Astrocyte (in vitro differentiated cells and primary cell): ENCODE results near the gene APBA2. TPM values are rescaled to one million over a fixed set of nuclear protein-coding genes. Genes with fewer than 3 reads are reported as not detected.

Experiments used
- DNase-seq: peaks from one replicate; pipeline ENCODE4 v3.0.0-alpha.2; 2010; ENCODE audit warnings: low read depth
- FAIRE-seq: peaks from 2 replicates; lab custom pipeline; 2011; peaks lifted over from hg19 to GRCh38; lab: Jason Lieb, UNC
- H2AFZ ChIP-seq: 2 replicates; pipeline ENCODE4 v1.6.0; 2012; ENCODE audit warnings: low read depth, low read length, inconsistent platforms
- H3K27ac ChIP-seq: 2 replicates; pipeline ENCODE4 v1.5.1; 2011; ENCODE audit warnings: low read depth, low read length, inconsistent platforms
- H3K27me3 ChIP-seq: 2 replicates; pipeline ENCODE4 v1.6.0; 2011; ENCODE audit warnings: low read length, inconsistent platforms; ENCODE audit not compliant: insufficient read depth
- H3K36me3 ChIP-seq: 2 replicates; pipeline ENCODE4 v1.5.1; 2011; ENCODE audit warnings: low read length, inconsistent platforms; ENCODE audit not compliant: insufficient read depth
- H3K4me1 ChIP-seq: 2 replicates; pipeline ENCODE4 v1.5.1; 2011; ENCODE audit warnings: low read length, inconsistent platforms; ENCODE audit not compliant: insufficient read depth
- H3K4me2 ChIP-seq: 2 replicates; pipeline ENCODE4 v1.6.0; 2012; ENCODE audit warnings: low read length, inconsistent platforms
- H3K4me3 ChIP-seq: 2 replicates; pipeline ENCODE4 v1.5.1; 2011; ENCODE audit warnings: low read depth, mild to moderate bottlenecking, low read length, inconsistent platforms; ENCODE audit not compliant: insufficient read depth
- H3K79me2 ChIP-seq: 2 replicates; pipeline ENCODE4 v1.6.0; 2012; ENCODE audit warnings: mild to moderate bottlenecking, low read length, inconsistent platforms; ENCODE audit not compliant: insufficient read depth
- H3K9ac ChIP-seq: 2 replicates; pipeline ENCODE4 v1.6.0; 2012; ENCODE audit warnings: mild to moderate bottlenecking, low read length, inconsistent platforms
- H3K9me3 ChIP-seq: 2 replicates; pipeline ENCODE4 v1.5.1; 2012; ENCODE audit warnings: low read depth, mild to moderate bottlenecking, low read length, inconsistent platforms; ENCODE audit not compliant: insufficient read depth
- H4K20me1 ChIP-seq: 2 replicates; pipeline ENCODE4 v1.6.0; 2012; ENCODE audit warnings: low read length, inconsistent platforms; ENCODE audit not compliant: insufficient read depth
- H3K27ac Mint-ChIP-seq: one replicate; pipeline ENCODE4 v1.8.0; 2021; ENCODE audit warnings: mild to moderate bottlenecking, mixed read lengths; ENCODE audit not compliant: unreplicated experiment
- H3K27me3 Mint-ChIP-seq: one replicate; pipeline ENCODE4 v1.8.0; 2021; ENCODE audit warnings: low read depth, mixed read lengths; ENCODE audit not compliant: unreplicated experiment
- H3K36me3 Mint-ChIP-seq: one replicate; pipeline ENCODE4 v1.8.0; 2021; ENCODE audit warnings: low read depth, mixed read lengths; ENCODE audit not compliant: unreplicated experiment
- H3K4me1 Mint-ChIP-seq: one replicate; pipeline ENCODE4 v1.8.0; 2021; ENCODE audit warnings: low read depth, mixed read lengths; ENCODE audit not compliant: unreplicated experiment
- H3K4me3 Mint-ChIP-seq: one replicate; pipeline ENCODE4 v1.8.0; 2021; ENCODE audit warnings: mild to moderate bottlenecking, moderate library complexity, mixed read lengths; ENCODE audit not compliant: unreplicated experiment
- H3K9me3 Mint-ChIP-seq: one replicate; pipeline ENCODE4 v1.8.0; 2021; ENCODE audit warnings: mild to moderate bottlenecking, mixed read lengths; ENCODE audit not compliant: unreplicated experiment
- CTCF ChIP-seq: IDR thresholded peaks from 2 replicates; pipeline ENCODE4 v1.5.1; 2011; ENCODE audit warnings: low read depth, mild to moderate bottlenecking, inconsistent platforms, low read length, moderate library complexity; ENCODE audit not compliant: insufficient read depth
- EZH2 ChIP-seq: IDR thresholded peaks from 2 replicates; pipeline ENCODE4 v1.6.1; 2012; ENCODE audit warnings: mild to moderate bottlenecking, low read length, inconsistent platforms; ENCODE audit not compliant: insufficient read depth
- total RNA-seq: library from RNA; stranded (reverse); gene quantifications from 2 replicates; pipeline ENCODE4 v1.2.1, GENCODE V29; 2021

Gene APBA2
- total RNA-seq, 1 donor from 2014 or later, result 15.2 TPM

DNA sequence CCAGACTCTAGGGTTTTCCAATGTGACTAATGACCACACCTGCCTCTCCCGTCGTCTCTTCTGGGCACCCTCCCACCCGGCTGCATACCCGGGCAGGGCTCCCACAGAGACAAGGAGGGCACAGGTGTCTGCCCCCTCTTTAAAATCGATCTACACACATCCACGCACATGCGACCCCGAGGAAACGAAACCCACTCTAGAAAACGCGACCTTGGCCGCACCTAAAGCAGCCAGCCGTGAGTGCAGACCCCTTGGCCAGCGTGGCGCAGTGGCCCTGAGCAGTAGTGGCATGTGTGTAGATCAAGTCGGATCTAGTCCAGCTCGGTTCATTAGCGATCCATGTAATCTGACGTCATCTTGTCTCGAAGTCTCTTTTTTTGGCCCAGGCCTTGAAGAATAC is 232.0 kb downstream of the APBA2 start:
- TF ChIP-seq EZH2 (no peak), CTCF (no peak)
- FAIRE-seq, result no peak
- Histone ChIP-seq H3K9me3 (no peaks in the 10 kb centered on the region), H4K20me1 (no peaks in the 10 kb centered on the region), H3K9ac (no peak overlapping the region), H2AFZ (no peak overlapping the region), H3K4me3 (no peak overlapping the region), H3K36me3 (no peaks in the 10 kb centered on the region), H3K27me3 (no peaks in the 10 kb centered on the region), H3K27ac (no peak overlapping the region), H3K4me1 (peaks cover 16% of the 10 kb centered on the region), H3K79me2 (no peaks in the 10 kb centered on the region), H3K4me2 (no peak overlapping the region)
- H3K4me1 Mint-ChIP-seq, result peaks cover 18% of the 10 kb centered on the region
- no peak overlapping the region for H3K4me3 Mint-ChIP-seq
- H3K27ac Mint-ChIP-seq, result no peak overlapping the region
- H3K9me3 Mint-ChIP-seq, result no peaks in the 10 kb centered on the region
- DNase-seq, result no peak
- peaks cover 3% of the 10 kb centered on the region for H3K36me3 Mint-ChIP-seq
- H3K27me3 Mint-ChIP-seq, result peaks cover 3% of the 10 kb centered on the region

- Mint-ChIP-seq H3K9me3 (no peaks in the 10 kb centered on the region), H3K27ac (no peak overlapping the region), H3K27me3 (no peaks in the 10 kb centered on the region), H3K4me1 (peaks cover 11% of the 10 kb centered on the region), H3K36me3 (peaks cover 3% of the 10 kb centered on the region), H3K4me3 (no peak overlapping the region)
- H3K27me3 ChIP-seq, result no peaks in the 10 kb centered on the region
- FAIRE-seq, result no peak
- H3K9ac ChIP-seq, result no peak overlapping the region
- TF ChIP-seq CTCF, result no peak
- TF ChIP-seq EZH2, result no peak
- H3K36me3 ChIP-seq, result no peaks in the 10 kb centered on the region
- H4K20me1 ChIP-seq, result no peaks in the 10 kb centered on the region
- no peak overlapping the region for H3K4me2 ChIP-seq
- no peak overlapping the region for H3K4me3 ChIP-seq
- H3K9me3 ChIP-seq, result no peaks in the 10 kb centered on the region
- H3K27ac ChIP-seq, result no peak overlapping the region
- no peak overlapping the region for H2AFZ ChIP-seq
- H3K79me2 ChIP-seq, result no peaks in the 10 kb centered on the region
- H3K4me1 ChIP-seq, result peaks cover 21% of the 10 kb centered on the region
- DNase-seq, result no peak
These were observed 234.1 kb downstream of the APBA2 start for GRCh38 chr15:29119847-29120246.

GRCh38 chr15:29120593-29121368 is 235.0 kb downstream of the APBA2 start:
- no peaks in the 10 kb centered on the region for H3K27me3 ChIP-seq

More at GRCh38 chr15:29120593-29121368, 235.0 kb downstream of the APBA2 start:
- peaks cover 12% of the 10 kb centered on the region for H3K4me1 Mint-ChIP-seq
- no peaks in the 10 kb centered on the region for H3K27me3 Mint-ChIP-seq
- H3K9me3 ChIP-seq, result no peaks in the 10 kb centered on the region
- H3K79me2 ChIP-seq, result no peaks in the 10 kb centered on the region
- no peak overlapping the region for H3K27ac ChIP-seq
- FAIRE-seq (no peak), DNase-seq (no peak)
- H3K36me3 ChIP-seq, result no peaks in the 10 kb centered on the region
- H3K36me3 Mint-ChIP-seq, result peaks cover 3% of the 10 kb centered on the region
- no peak overlapping the region for H3K4me2 ChIP-seq
- TF ChIP-seq EZH2 (no peak), CTCF (no peak)
- no peak overlapping the region for H3K4me3 ChIP-seq
- H4K20me1 ChIP-seq, result no peaks in the 10 kb centered on the region
- H2AFZ ChIP-seq, result no peak overlapping the region
- peaks cover 15% of the 10 kb centered on the region for H3K4me1 ChIP-seq
- no peak overlapping the region for H3K4me3 Mint-ChIP-seq
- H3K9me3 Mint-ChIP-seq, result no peaks in the 10 kb centered on the region
- H3K9ac ChIP-seq, result no peak overlapping the region
- H3K27ac Mint-ChIP-seq, result no peak overlapping the region
